GM23338 (cell line): ENCODE results near the gene ADCY7. TPM values are rescaled to one million over a fixed set of nuclear protein-coding genes. Genes with fewer than 3 reads are reported as not detected.
A peak's percentile ranks its signal among the peaks of the same experiment; 100 is the strongest.

Source experiments
- ATAC-seq: fragments of 200-7000 bp; cut with Tn5 transposase; 3 replicates; pipeline ENCODE4 v1.9.1; 2020
- DNase-seq: peaks from one replicate; pipeline ENCODE4 v3.0.0-alpha.2; 2015; ENCODE audit warnings: low spot score
- H2AFZ ChIP-seq: fragments of 200-600 bp; sonication (generic); 2 replicates; pipeline ENCODE4 v1.8.0; 2016; ENCODE audit warnings: antibody characterized with exemption, mild to moderate bottlenecking, moderate library complexity
- H3F3A ChIP-seq: fragments of 200-600 bp; sonication (generic); replicated peaks from 2 replicates; pipeline ENCODE4 v1.8.0; 2017; ENCODE audit warnings: antibody characterized with exemption, mixed run types, low read depth
- H3K27ac ChIP-seq: fragments of 200-600 bp; sonication (generic); 2 replicates; pipeline ENCODE4 v1.6.1; 2016; ENCODE audit warnings: low read depth
- H3K27me3 ChIP-seq: fragments of 200-600 bp; sonication (generic); 2 replicates; pipeline ENCODE4 v1.8.0; 2016; ENCODE audit warnings: mild to moderate bottlenecking, mixed run types, moderate library complexity; ENCODE audit not compliant: insufficient read depth
- H3K36me3 ChIP-seq: fragments of 200-600 bp; sonication (generic); 2 replicates; pipeline ENCODE4 v1.8.0; 2016; ENCODE audit warnings: mild to moderate bottlenecking; ENCODE audit not compliant: insufficient read depth
- H3K4me1 ChIP-seq: fragments of 200-600 bp; sonication (generic); 2 replicates; pipeline ENCODE4 v1.8.0; 2016; ENCODE audit warnings: mild to moderate bottlenecking, moderate library complexity; ENCODE audit not compliant: insufficient read depth
- H3K4me2 ChIP-seq: fragments of 200-600 bp; sonication (generic); 2 replicates; pipeline ENCODE4 v1.7.1; 2017; ENCODE audit warnings: mixed run types
- H3K4me3 ChIP-seq: fragments of 200-600 bp; sonication (generic); 2 replicates; pipeline ENCODE4 v1.6.1; 2016; ENCODE audit warnings: mixed run types
- H3K79me2 ChIP-seq: fragments of 200-600 bp; sonication (generic); replicated peaks from 2 replicates; pipeline ENCODE4 v1.8.0; 2017; ENCODE audit warnings: mild to moderate bottlenecking; ENCODE audit not compliant: insufficient read depth
- H3K9me2 ChIP-seq: fragments of 200-600 bp; sonication (generic); 2 replicates; pipeline ENCODE4 v1.8.0; 2017; ENCODE audit not compliant: insufficient read depth
- H4K20me1 ChIP-seq: fragments of 200-600 bp; sonication (generic); replicated peaks from 2 replicates; pipeline ENCODE4 v1.8.0; 2017; ENCODE audit warnings: mild to moderate bottlenecking; ENCODE audit not compliant: insufficient read depth
- H3K27ac Mint-ChIP-seq: 2 replicates; pipeline ENCODE4 v1.8.0; 2020; ENCODE audit warnings: inconsistent platforms, mild to moderate bottlenecking, moderate library complexity, mixed read lengths
- H3K27me3 Mint-ChIP-seq: 3 replicates; pipeline ENCODE4 v1.8.0; 2022; ENCODE audit warnings: low read depth, mild to moderate bottlenecking, moderate library complexity, mixed read lengths, inconsistent platforms; ENCODE audit not compliant: insufficient read depth, poor library complexity
- H3K36me3 Mint-ChIP-seq: 3 replicates; pipeline ENCODE4 v1.8.0; 2021; ENCODE audit warnings: low read depth, mild to moderate bottlenecking, inconsistent platforms, moderate library complexity, mixed read lengths
- H3K4me1 Mint-ChIP-seq: 3 replicates; pipeline ENCODE4 v1.8.0; 2020; ENCODE audit warnings: mild to moderate bottlenecking, inconsistent platforms, mixed read lengths
- H3K4me3 Mint-ChIP-seq: 3 replicates; pipeline ENCODE4 v1.8.0; 2021; ENCODE audit warnings: moderate library complexity, mild to moderate bottlenecking, inconsistent platforms, mixed read lengths
- H3K9me3 Mint-ChIP-seq: 3 replicates; pipeline ENCODE4 v1.8.0; 2020; ENCODE audit warnings: moderate library complexity, mild to moderate bottlenecking, inconsistent platforms, mixed read lengths
- CREB1 ChIP-seq: fragments of 250-450 bp; sonication (Bioruptor Pico); IDR thresholded peaks from 2 replicates; pipeline ENCODE4 v1.5.0; 2020; ENCODE audit warnings: low read depth, mild to moderate bottlenecking, moderate library complexity
- EZH2 ChIP-seq: fragments of 200-600 bp; sonication (generic); IDR thresholded peaks from one replicate; pipeline ENCODE4 v1.8.0; 2017; ENCODE audit warnings: antibody characterized with exemption, mild to moderate bottlenecking, low read depth; ENCODE audit not compliant: unreplicated experiment
- EZH2phosphoT487 ChIP-seq: fragments of 200-600 bp; sonication (generic); IDR thresholded peaks from one replicate; pipeline ENCODE4 v1.8.1; 2018; ENCODE audit warnings: antibody characterized with exemption; ENCODE audit not compliant: unreplicated experiment
- JUNB ChIP-seq: IDR thresholded peaks from one replicate; pipeline ENCODE4 v1.6.1; 2016; ENCODE audit warnings: antibody characterized with exemption; ENCODE audit not compliant: unreplicated experiment
- POLR2AphosphoS5 ChIP-seq: IDR thresholded peaks from 2 replicates; pipeline ENCODE4 v1.6.1; 2016; ENCODE audit warnings: antibody characterized with exemption, low read depth
- STAT1 ChIP-seq: IDR thresholded peaks from one replicate; pipeline ENCODE4 v1.6.1; 2016; ENCODE audit warnings: antibody characterized with exemption; ENCODE audit not compliant: unreplicated experiment
- ZNF331 ChIP-seq: fragments of 250-450 bp; sonication (Bioruptor Pico); IDR thresholded peaks from 2 replicates; pipeline ENCODE4 v1.5.0; 2020; ENCODE audit warnings: low read depth, mild to moderate bottlenecking, moderate library complexity
- polyA plus RNA-seq: library from polyadenylated mRNA; unstranded; fragments of >200 nt; fragmentation: Nextera tagmentation; extraction: Ambion mirVana; gene quantifications from 2 replicates; pipeline ENCODE4 v1.2.1, GENCODE V29; 2016
- total RNA-seq: library from RNA; depleted of rRNA; stranded (reverse); fragments of >200 nt; shearing (Covaris generic); gene quantifications from 2 replicates; pipeline ENCODE4 v1.2.3, GENCODE V29; 2014
- TF ChIP-seq, protein P1 (sequence below), 2 experiments: fragments of 200-600 bp in 1 of 2; sonication (generic) in 1 of 2; conservative IDR thresholded peaks; 2 replicates each; pipeline versions ENCODE4 v1.5.1 to v1.6.1; 2016 to 2017; ENCODE audit warnings: antibody characterized with exemption in 2 of 2, low read depth in 2 of 2, mild to moderate bottlenecking in 2 of 2, moderate library complexity in 1 of 2
- TF ChIP-seq, protein P2 (sequence below): fragments of 250-450 bp; sonication (Bioruptor Pico); IDR thresholded peaks from 2 replicates; pipeline ENCODE4 v1.5.0; 2020; ENCODE audit warnings: mild to moderate bottlenecking, moderate library complexity

ADCY7 gene
- total and polyA plus RNA-seq, 2 experiments from 2014 or later = 2.4 to 10.5 TPM

DNA sequence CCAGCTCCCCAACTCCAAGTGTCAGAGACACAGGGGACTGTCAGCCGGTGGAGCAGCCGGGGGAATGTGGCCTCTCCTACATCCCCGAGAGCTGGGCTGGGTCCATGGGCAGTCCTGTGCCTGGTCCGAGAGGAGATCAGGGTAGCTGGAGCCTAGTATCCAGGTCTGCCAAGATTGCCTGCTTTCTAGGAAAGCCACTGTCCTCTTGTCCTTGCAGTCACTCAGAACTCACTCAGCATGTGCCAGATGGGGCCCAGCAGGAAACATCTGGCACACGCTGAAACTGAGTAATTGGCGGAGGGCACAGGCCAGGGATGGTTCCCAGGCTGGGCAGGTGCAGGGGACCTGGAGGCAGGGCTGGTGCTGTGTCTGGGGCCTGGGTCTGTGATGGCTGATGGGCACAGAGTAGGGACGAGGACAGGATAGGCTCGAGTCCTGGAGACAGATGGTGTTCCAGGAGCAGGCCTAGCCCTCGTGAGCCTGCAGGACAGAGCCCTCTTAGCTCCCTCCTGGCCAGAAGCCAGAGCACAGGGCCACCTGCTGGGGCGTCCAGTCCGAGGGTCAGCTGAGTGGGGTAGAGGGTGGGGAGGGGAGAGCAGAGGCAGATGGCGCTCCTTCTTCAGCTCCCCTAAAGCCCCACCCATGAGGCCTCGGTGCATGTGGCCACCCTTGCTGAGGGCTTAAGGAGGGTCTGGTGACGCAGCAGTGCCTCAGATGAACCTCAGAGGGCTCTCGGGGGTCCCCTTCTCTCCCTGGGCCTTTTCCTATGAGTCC lies 31.1 kb downstream of the ADCY7 start (continued):
- TF ChIP-seq EZH2 (no peak), POLR2AphosphoS5 (no peak), EZH2phosphoT487 (no peak)

DNA sequence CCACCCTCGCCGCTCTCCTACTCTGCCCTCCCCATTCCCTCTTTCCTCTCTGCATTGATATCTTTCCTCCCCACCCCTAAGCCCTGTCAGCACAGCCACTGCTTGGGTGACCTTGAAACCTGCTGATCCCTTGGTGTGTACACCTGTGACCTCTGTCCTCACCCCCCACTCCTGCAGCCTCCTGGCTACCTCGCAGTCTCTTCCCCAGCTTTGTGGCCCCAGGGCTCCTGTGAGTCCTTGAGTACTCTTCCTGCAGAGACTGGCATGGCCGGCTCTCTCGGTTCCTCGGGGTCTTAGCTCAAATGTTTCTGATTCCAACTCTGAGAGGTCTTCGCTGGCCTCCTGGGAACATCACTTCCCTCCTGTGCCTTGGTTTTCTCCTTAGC lies 31.7 kb downstream of the ADCY7 start:
- no peak overlapping the region for H3K27ac ChIP-seq
- no peaks in the 10 kb centered on the region for H3F3A ChIP-seq
- H3K27me3 ChIP-seq = no peaks in the 10 kb centered on the region
- H3K36me3 ChIP-seq = no peaks in the 10 kb centered on the region
- H3K4me3 ChIP-seq = no peak overlapping the region
- Mint-ChIP-seq H3K27me3 (peaks cover 2% of the 10 kb centered on the region), H3K27ac (0 out of 2 replicates have a peak overlapping the region, but pooled peaks have one; percentile 9), H3K4me3 (no peak overlapping the region), H3K9me3 (no peaks in the 10 kb centered on the region; the same call in 2 of the 3 replicates), H3K36me3 (no peaks in the 10 kb centered on the region), H3K4me1 (no peaks in the 10 kb centered on the region)
- DNase-seq (no peak), ATAC-seq (no peak)
- no peaks in the 10 kb centered on the region for H3K4me1 ChIP-seq
- no peaks in the 10 kb centered on the region for H4K20me1 ChIP-seq
- TF ChIP-seq EZH2 (no peak), JUNB (no peak), POLR2AphosphoS5 (no peak), STAT1 (no peak), ZNF331 (CRISPR knock-in tag) (no peak), CREB1 (no peak)
- TF ChIP-seq, protein P1, sequence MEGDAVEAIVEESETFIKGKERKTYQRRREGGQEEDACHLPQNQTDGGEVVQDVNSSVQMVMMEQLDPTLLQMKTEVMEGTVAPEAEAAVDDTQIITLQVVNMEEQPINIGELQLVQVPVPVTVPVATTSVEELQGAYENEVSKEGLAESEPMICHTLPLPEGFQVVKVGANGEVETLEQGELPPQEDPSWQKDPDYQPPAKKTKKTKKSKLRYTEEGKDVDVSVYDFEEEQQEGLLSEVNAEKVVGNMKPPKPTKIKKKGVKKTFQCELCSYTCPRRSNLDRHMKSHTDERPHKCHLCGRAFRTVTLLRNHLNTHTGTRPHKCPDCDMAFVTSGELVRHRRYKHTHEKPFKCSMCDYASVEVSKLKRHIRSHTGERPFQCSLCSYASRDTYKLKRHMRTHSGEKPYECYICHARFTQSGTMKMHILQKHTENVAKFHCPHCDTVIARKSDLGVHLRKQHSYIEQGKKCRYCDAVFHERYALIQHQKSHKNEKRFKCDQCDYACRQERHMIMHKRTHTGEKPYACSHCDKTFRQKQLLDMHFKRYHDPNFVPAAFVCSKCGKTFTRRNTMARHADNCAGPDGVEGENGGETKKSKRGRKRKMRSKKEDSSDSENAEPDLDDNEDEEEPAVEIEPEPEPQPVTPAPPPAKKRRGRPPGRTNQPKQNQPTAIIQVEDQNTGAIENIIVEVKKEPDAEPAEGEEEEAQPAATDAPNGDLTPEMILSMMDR (conservative IDR thresholded peaks at IDR 0.05; ENCODE audit: low read depth in 2 of 2) = no peak
- TF ChIP-seq, protein P2, sequence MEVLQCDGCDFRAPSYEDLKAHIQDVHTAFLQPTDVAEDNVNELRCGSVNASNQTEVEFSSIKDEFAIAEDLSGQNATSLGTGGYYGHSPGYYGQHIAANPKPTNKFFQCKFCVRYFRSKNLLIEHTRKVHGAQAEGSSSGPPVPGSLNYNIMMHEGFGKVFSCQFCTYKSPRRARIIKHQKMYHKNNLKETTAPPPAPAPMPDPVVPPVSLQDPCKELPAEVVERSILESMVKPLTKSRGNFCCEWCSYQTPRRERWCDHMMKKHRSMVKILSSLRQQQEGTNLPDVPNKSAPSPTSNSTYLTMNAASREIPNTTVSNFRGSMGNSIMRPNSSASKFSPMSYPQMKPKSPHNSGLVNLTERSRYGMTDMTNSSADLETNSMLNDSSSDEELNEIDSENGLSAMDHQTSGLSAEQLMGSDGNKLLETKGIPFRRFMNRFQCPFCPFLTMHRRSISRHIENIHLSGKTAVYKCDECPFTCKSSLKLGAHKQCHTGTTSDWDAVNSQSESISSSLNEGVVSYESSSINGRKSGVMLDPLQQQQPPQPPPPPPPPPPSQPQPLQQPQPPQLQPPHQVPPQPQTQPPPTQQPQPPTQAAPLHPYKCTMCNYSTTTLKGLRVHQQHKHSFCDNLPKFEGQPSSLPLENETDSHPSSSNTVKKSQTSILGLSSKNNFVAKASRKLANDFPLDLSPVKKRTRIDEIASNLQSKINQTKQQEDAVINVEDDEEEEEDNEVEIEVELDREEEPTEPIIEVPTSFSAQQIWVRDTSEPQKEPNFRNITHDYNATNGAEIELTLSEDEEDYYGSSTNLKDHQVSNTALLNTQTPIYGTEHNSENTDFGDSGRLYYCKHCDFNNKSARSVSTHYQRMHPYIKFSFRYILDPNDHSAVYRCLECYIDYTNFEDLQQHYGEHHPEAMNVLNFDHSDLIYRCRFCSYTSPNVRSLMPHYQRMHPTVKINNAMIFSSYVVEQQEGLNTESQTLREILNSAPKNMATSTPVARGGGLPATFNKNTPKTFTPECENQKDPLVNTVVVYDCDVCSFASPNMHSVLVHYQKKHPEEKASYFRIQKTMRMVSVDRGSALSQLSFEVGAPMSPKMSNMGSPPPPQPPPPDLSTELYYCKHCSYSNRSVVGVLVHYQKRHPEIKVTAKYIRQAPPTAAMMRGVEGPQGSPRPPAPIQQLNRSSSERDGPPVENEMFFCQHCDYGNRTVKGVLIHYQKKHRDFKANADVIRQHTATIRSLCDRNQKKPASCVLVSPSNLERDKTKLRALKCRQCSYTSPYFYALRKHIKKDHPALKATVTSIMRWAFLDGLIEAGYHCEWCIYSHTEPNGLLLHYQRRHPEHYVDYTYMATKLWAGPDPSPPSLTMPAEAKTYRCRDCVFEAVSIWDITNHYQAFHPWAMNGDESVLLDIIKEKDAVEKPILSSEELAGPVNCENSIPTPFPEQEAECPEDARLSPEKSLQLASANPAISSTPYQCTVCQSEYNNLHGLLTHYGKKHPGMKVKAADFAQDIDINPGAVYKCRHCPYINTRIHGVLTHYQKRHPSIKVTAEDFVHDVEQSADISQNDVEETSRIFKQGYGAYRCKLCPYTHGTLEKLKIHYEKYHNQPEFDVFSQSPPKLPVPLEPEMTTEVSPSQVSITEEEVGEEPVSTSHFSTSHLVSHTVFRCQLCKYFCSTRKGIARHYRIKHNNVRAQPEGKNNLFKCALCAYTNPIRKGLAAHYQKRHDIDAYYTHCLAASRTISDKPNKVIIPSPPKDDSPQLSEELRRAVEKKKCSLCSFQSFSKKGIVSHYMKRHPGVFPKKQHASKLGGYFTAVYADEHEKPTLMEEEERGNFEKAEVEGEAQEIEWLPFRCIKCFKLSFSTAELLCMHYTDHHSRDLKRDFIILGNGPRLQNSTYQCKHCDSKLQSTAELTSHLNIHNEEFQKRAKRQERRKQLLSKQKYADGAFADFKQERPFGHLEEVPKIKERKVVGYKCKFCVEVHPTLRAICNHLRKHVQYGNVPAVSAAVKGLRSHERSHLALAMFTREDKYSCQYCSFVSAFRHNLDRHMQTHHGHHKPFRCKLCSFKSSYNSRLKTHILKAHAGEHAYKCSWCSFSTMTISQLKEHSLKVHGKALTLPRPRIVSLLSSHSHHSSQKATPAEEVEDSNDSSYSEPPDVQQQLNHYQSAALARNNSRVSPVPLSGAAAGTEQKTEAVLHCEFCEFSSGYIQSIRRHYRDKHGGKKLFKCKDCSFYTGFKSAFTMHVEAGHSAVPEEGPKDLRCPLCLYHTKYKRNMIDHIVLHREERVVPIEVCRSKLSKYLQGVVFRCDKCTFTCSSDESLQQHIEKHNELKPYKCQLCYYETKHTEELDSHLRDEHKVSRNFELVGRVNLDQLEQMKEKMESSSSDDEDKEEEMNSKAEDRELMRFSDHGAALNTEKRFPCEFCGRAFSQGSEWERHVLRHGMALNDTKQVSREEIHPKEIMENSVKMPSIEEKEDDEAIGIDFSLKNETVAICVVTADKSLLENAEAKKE (CRISPR knock-in tag) = no peak
- H2AFZ ChIP-seq = no peak overlapping the region
- H3K4me2 ChIP-seq = no peak overlapping the region
- H3K79me2 ChIP-seq = no peaks in the 10 kb centered on the region
- no peaks in the 10 kb centered on the region for H3K9me2 ChIP-seq
